GM12878 (cell line): ENCODE measurements around the gene ADGRL2. TPM values are rescaled to one million over a fixed set of nuclear protein-coding genes. Genes with fewer than 3 reads are reported as not detected.

Source experiments
- ATAC-seq: fragments of 200-7000 bp; cut with Tn5 transposase; 3 replicates; pipeline ENCODE4 v1.9.1; 2020; ENCODE audit warnings: mild to moderate bottlenecking, moderate library complexity
- BruUV-seq: library from RNA; stranded (reverse); fragments of 400-500 nt; replicated peaks from 2 replicates; lab custom pipeline; 2021; lab: Mats Ljungman, UMichigan
- CTCF ChIA-PET: fragments of 300-600 bp; sonication (Branson Sonifier 250); formaldehyde crosslinking; extraction: SDS; loops from one replicate; lab custom pipeline; 2021; ENCODE audit warnings: inconsistent platforms; lab: Yijun Ruan, JAX
- POLR2A ChIA-PET: fragments of 350-600 bp; formaldehyde crosslinking; extraction: SDS; loops from one replicate; lab custom pipeline; 2021; ENCODE audit warnings: inconsistent platforms; lab: Charles Lee
- RAD21 ChIA-PET: fragments of 300-600 bp; sonication (Branson Sonifier 250); formaldehyde crosslinking; loops from one replicate; lab custom pipeline; 2023; ENCODE audit warnings: antibody characterized with exemption; ENCODE audit not compliant: unreplicated experiment; lab: Charles Lee
- SMC1A ChIA-PET: fragments of 300-600 bp; sonication (Branson Sonifier 250); formaldehyde crosslinking; loops from one replicate; lab custom pipeline; 2023; ENCODE audit not compliant: unreplicated experiment, uncharacterized antibody; lab: Charles Lee
- DNase-seq: peaks from one replicate; pipeline ENCODE4 v3.0.0-alpha.2; 2011; ENCODE audit warnings: low read depth, low spot score
- FAIRE-seq: peaks from 3 replicates; lab custom pipeline; 2011; peaks lifted over from hg19 to GRCh38; lab: Jason Lieb, UNC
- H2AFZ ChIP-seq: 2 replicates; pipeline ENCODE4 v1.6.0; 2011; ENCODE audit warnings: low read depth, low read length, control low read depth; ENCODE audit not compliant: control insufficient read depth
- H3K27ac ChIP-seq: 2 replicates; pipeline ENCODE4 v1.5.1; 2011; ENCODE audit warnings: control low read depth; ENCODE audit not compliant: control insufficient read depth, insufficient read depth
- H3K27me3 ChIP-seq, 2 experiments: replicated peaks in 1 of 2; 2 replicates each; pipeline versions ENCODE4 v1.6.0 to v1.6.1; 2011; ENCODE audit warnings: low read length in 1 of 2; ENCODE audit not compliant: control insufficient read depth in 2 of 2, insufficient read depth in 2 of 2
- H3K36me3 ChIP-seq, 2 experiments: 2 replicates each; pipeline ENCODE4 v1.5.1; 2011; ENCODE audit warnings: low read length in 1 of 2; ENCODE audit not compliant: control insufficient read depth in 2 of 2, insufficient read depth in 2 of 2
- H3K4me1 ChIP-seq: 2 replicates; pipeline ENCODE4 v1.6.1; 2011; ENCODE audit warnings: mild to moderate bottlenecking, low read length, moderate library complexity, mixed read lengths; ENCODE audit not compliant: control insufficient read depth, insufficient read depth
- H3K4me2 ChIP-seq: 2 replicates; pipeline ENCODE4 v1.6.0; 2011; ENCODE audit warnings: control low read depth; ENCODE audit not compliant: control insufficient read depth, insufficient read depth
- H3K4me3 ChIP-seq: fragments of 200-600 bp; sonication (generic); 2 replicates; pipeline ENCODE4 v1.5.1; 2016
- H3K79me2 ChIP-seq: 2 replicates; pipeline ENCODE4 v1.6.0; 2011; ENCODE audit warnings: low read length; ENCODE audit not compliant: control insufficient read depth, insufficient read depth
- H3K9ac ChIP-seq: 2 replicates; pipeline ENCODE4 v1.8.0; 2011; ENCODE audit warnings: low read length, control low read depth, mixed read lengths; ENCODE audit not compliant: control insufficient read depth, insufficient read depth
- H3K9me3 ChIP-seq: replicated peaks from 3 replicates; pipeline ENCODE4 v1.5.1; 2011; ENCODE audit warnings: mild to moderate bottlenecking, low read length; ENCODE audit not compliant: control insufficient read depth, insufficient read depth
- H4K20me1 ChIP-seq: 2 replicates; pipeline ENCODE4 v1.6.0; 2011; ENCODE audit not compliant: control insufficient read depth, insufficient read depth
- MEF2A ChIP-seq: IDR thresholded peaks from 2 replicates; pipeline ENCODE4 v1.6.1; 2011; ENCODE audit warnings: low read depth, mild to moderate bottlenecking, low read length, moderate library complexity; ENCODE audit not compliant: insufficient read depth
- PAX5 ChIP-seq: IDR thresholded peaks from 2 replicates; pipeline ENCODE4 v1.6.1; 2011; ENCODE audit warnings: low read depth, low read length, borderline replicate concordance
- SMAD1 ChIP-seq: fragments of 450-650 bp; IDR thresholded peaks from 2 replicates; pipeline ENCODE4 v1.6.1; 2018; ENCODE audit warnings: mild to moderate bottlenecking, low read depth; ENCODE audit not compliant: partially characterized antibody
- ZBTB4 ChIP-seq: fragments of 450-650 bp; formaldehyde crosslinking; IDR thresholded peaks from 2 replicates; pipeline ENCODE4 v1.4.0; 2022; ENCODE audit warnings: mild to moderate bottlenecking, moderate library complexity
- WGBS: methylation state at CpG from one replicate; pipeline ENCODE4 v1.1.6; 2016; ENCODE audit warnings: low lambda C conversion rate; ENCODE audit not compliant: insufficient replicate concordance, insufficient coverage; ENCODE audit errors: missing lambda C conversion rate; 5-methylcytosine and 5-hydroxymethylcytosine counted together
- in situ Hi-C: fragments of 300-500 bp; cut with MboI; formaldehyde crosslinking; loops from 9 replicates; pipeline ENCODE4 v1.14.3; 2018; ENCODE audit warnings: mixed read lengths
- intact Hi-C: fragments of 100-400 bp; cut with micrococcal nuclease; formaldehyde crosslinking; loops from one replicate; pipeline ENCODE4 v1.14.2; 2022; ENCODE audit not compliant: unreplicated experiment
- polyA plus RNA-seq, 11 experiments: library from polyadenylated mRNA; depleted of rRNA in 4 of 11; unstranded in 6 of 11; stranded (reverse) in 5 of 11; fragments of >200 nt; fragmentation: Nextera tagmentation in 4 of 11; fragmentation: Illumina TruSeq in 1 of 11; extraction: Ambion mirVana in 4 of 11; extraction: Trizol in 1 of 11; gene quantifications; 1 replicate in 1 of 11; 2 replicates in 10 of 11; pipeline versions ENCODE4 v1.2.1 to v1.2.3, GENCODE V29; 2011 to 2016; ENCODE audit warnings: inconsistent platforms in 2 of 11, missing spikeins in 2 of 11, low read depth in 1 of 11
- total RNA-seq, 4 experiments: library from RNA; depleted of rRNA in 3 of 4; stranded (reverse); fragments of >200 nt in 3 of 4; fragmentation: Illumina TruSeq in 1 of 4; extraction: Trizol in 1 of 4; gene quantifications; 2 replicates each; pipeline versions ENCODE4 v1.2.1 to v1.2.3, GENCODE V29; 2013 to 2021

Gene ADGRL2
- total and polyA plus RNA-seq, 10 of the 15 experiments (the other 5 are each of a cell fraction or from before 2014, with no cell fraction given), result 0.03 to 13.6 (median 0.21) TPM

- Histone ChIP-seq H3K79me2 (no peaks in the 10 kb centered on the region), H3K9ac (no peak overlapping the region), H3K4me3 (no peak overlapping the region), H3K36me3 (no peaks in the 10 kb centered on the region), H3K27ac (no peak overlapping the region), H3K4me1 (no peaks in the 10 kb centered on the region), H3K4me2 (no peak overlapping the region), H3K27me3 (peaks cover 3 to 5% of the 10 kb centered on the region in 2 experiments; a peak in 3 of 4 replicates), H4K20me1 (no peaks in the 10 kb centered on the region), H2AFZ (no peak overlapping the region), H3K9me3 (no peaks in the 10 kb centered on the region)
- in situ Hi-C loops, result no loop called here
- ChIA-PET CTCF (interaction anchor here (1.3 to 1.8 kb wide), 4 partner anchors 9 to 25 kb away, joined by 3 to 6 read pairs (median 4); no protein-coding TSS in a partner anchor), SMC1A (interaction anchor here (1.4 to 2.8 kb wide), 2 partner anchors 14 to 249 kb away, joined by 6 to 12 read pairs; no protein-coding TSS in a partner anchor), RAD21 (no interaction called here), POLR2A (no interaction called here)
- intact Hi-C loops, result no loop called here
- no TSS peak for BruUV-seq
- 54% methylated on average over 2 of the region's 2 CpGs for WGBS
- no peak for DNase-seq
- no peak for FAIRE-seq
- TF ChIP-seq ZBTB4 (CRISPR knock-in tag), result no peak
- TF ChIP-seq SMAD1, result no peak
- TF ChIP-seq MEF2A, result no peak
- no peak for TF ChIP-seq PAX5
- no peak for ATAC-seq
Measured at GRCh38 chr1:81797701-81798100, 3.0 kb upstream of the ADGRL2 start.
